Articular chondrocyte of knee joint (primary cell): ENCODE measurements around the gene ZNF782. TPM values are rescaled to one million over a fixed set of nuclear protein-coding genes. Genes with fewer than 3 reads are reported as not detected.

ENCODE experiments used
- total RNA-seq: library from RNA; depleted of rRNA; stranded (reverse); fragments of >200 nt; gene quantifications from 2 replicates; pipeline ENCODE4 v1.2.3, GENCODE V29; 2012

The ZNF782 gene
- 7.2 and 7.6 TPM in 2 replicates for total RNA-seq

GRCh38 chr9:96853781-96854650 is at the start of gene ZNF782:
Gene ZNF782 (minus strand): TSS chr9:96854514. CDS start chr9:96851961, 2,553 bp downstream.

Other genes starting within 250 kb of the ZNF782 start
- gene CDC14B, start 234.7 kb downstream of the ZNF782 start, total RNA-seq: 23.7 and 30.2 TPM in 2 replicates
- gene PRXL2C, start 199.2 kb downstream of the ZNF782 start, total RNA-seq: 36.3 and 48.1 TPM in 2 replicates
- gene ZNF510, start 76.4 kb downstream of the ZNF782 start, total RNA-seq: 17.6 and 23.5 TPM in 2 replicates
- not detected in 2 replicates for gene NUTM2G, start 74.3 kb upstream of the ZNF782 start, total RNA-seq
- 0.26 and 0.32 TPM in 2 replicates for gene CTSV, start 184.6 kb upstream of the ZNF782 start, total RNA-seq